PC-9 (cell line): ENCODE measurements around the gene CHPT1. TPM values are rescaled to one million over a fixed set of nuclear protein-coding genes. Genes with fewer than 3 reads are reported as not detected.
"Not testable (repeated sequence)": the region's sequence is repeated elsewhere in the genome, so short reads cannot be mapped to it uniquely, and the experiment has no call there.

Experiments used
- BruUV-seq: library from RNA; stranded (reverse); fragments of 400-500 nt; replicated peaks from 2 replicates; lab custom pipeline; 2021; lab: Mats Ljungman, UMichigan
- CTCF ChIA-PET: fragments of 300-600 bp; sonication (Branson Sonifier 250); formaldehyde crosslinking; loops from one replicate; lab custom pipeline; 2022; ENCODE audit warnings: antibody characterized with exemption; lab: Charles Lee
- POLR2A ChIA-PET: fragments of 300-600 bp; sonication (Branson Sonifier 250); formaldehyde crosslinking; loops from one replicate; lab custom pipeline; 2022; ENCODE audit warnings: antibody characterized with exemption; ENCODE audit not compliant: unreplicated experiment; lab: Charles Lee
- DNase-seq, 2 experiments: peaks; one replicate each; pipeline versions ENCODE4 v3.0.0 to v3.0.0-alpha.2; 2015 to 2022; ENCODE audit warnings: mixed read lengths in 1 of 2
- H2AFZ ChIP-seq: fragments of 200-600 bp; sonication (generic); 2 replicates; pipeline ENCODE4 v1.8.1; 2017; ENCODE audit warnings: antibody characterized with exemption
- H3F3A ChIP-seq: fragments of 200-600 bp; sonication (generic); 2 replicates; pipeline ENCODE4 v1.8.1; 2017; ENCODE audit warnings: antibody characterized with exemption, mild to moderate bottlenecking, low read depth; ENCODE audit not compliant: insufficient read depth
- H3K27ac ChIP-seq: fragments of 200-600 bp; sonication (generic); 2 replicates; pipeline ENCODE4 v1.6.1; 2016; ENCODE audit warnings: mixed run types
- H3K27me3 ChIP-seq: fragments of 200-600 bp; sonication (generic); 2 replicates; pipeline ENCODE4 v1.6.1; 2016; ENCODE audit warnings: low read depth, mixed run types; ENCODE audit not compliant: insufficient read depth
- H3K36me3 ChIP-seq: fragments of 200-600 bp; sonication (generic); 2 replicates; pipeline ENCODE4 v1.6.1; 2016; ENCODE audit warnings: low read depth, mixed run types
- H3K4me1 ChIP-seq: fragments of 200-600 bp; sonication (generic); replicated peaks from 2 replicates; pipeline ENCODE4 v1.6.1; 2016; ENCODE audit warnings: mixed run types; ENCODE audit not compliant: insufficient read depth
- H3K4me2 ChIP-seq: fragments of 200-600 bp; sonication (generic); 2 replicates; pipeline ENCODE4 v1.6.1; 2017; ENCODE audit warnings: mixed run types
- H3K4me3 ChIP-seq: fragments of 200-600 bp; sonication (generic); 2 replicates; pipeline ENCODE4 v1.6.1; 2016; ENCODE audit warnings: mixed run types
- H3K79me2 ChIP-seq: fragments of 200-600 bp; sonication (generic); 2 replicates; pipeline ENCODE4 v1.6.1; 2017; ENCODE audit warnings: low read depth, mixed run types
- H3K9me2 ChIP-seq: fragments of 200-600 bp; sonication (generic); 2 replicates; pipeline ENCODE4 v1.8.1; 2017; ENCODE audit warnings: mild to moderate bottlenecking; ENCODE audit not compliant: insufficient read depth
- H3K9me3 ChIP-seq: fragments of 200-600 bp; sonication (generic); 2 replicates; pipeline ENCODE4 v1.8.1; 2016; ENCODE audit warnings: low read depth; ENCODE audit not compliant: insufficient read depth
- H4K20me1 ChIP-seq: fragments of 200-600 bp; sonication (generic); 2 replicates; pipeline ENCODE4 v1.8.1; 2017; ENCODE audit not compliant: insufficient read depth
- CTCF ChIP-seq: fragments of 200-600 bp; sonication (generic); conservative IDR thresholded peaks from 2 replicates; pipeline ENCODE4 v1.6.1; 2017; ENCODE audit warnings: mixed run types, antibody characterized with exemption, mild to moderate bottlenecking, moderate library complexity
- EZH2 ChIP-seq: fragments of 200-600 bp; sonication (generic); IDR thresholded peaks from 2 replicates; pipeline ENCODE4 v1.8.0; 2017; ENCODE audit warnings: antibody characterized with exemption, low read depth
- intact Hi-C: fragments of 100-400 bp; cut with micrococcal nuclease; formaldehyde crosslinking; loops from one replicate; pipeline ENCODE4 v1.10.0; 2022; ENCODE audit not compliant: unreplicated experiment
- total RNA-seq: library from RNA; stranded (reverse); gene quantifications from 2 replicates; pipeline ENCODE4 v1.2.3, GENCODE V29; 2021

CHPT1 gene
- total RNA-seq, 1 experiment from 2014 or later, result 6.1 TPM

- Histone ChIP-seq H4K20me1 (no peaks in the 10 kb centered on the region), H3K27ac (no peak overlapping the region), H3K9me2 (no peaks in the 10 kb centered on the region), H2AFZ (no peak overlapping the region), H3K4me2 (no peak overlapping the region), H3K79me2 (no peaks in the 10 kb centered on the region), H3K27me3 (no peaks in the 10 kb centered on the region), H3F3A (no peaks in the 10 kb centered on the region), H3K9me3 (no peaks in the 10 kb centered on the region), H3K4me1 (no peaks in the 10 kb centered on the region), H3K36me3 (no peaks in the 10 kb centered on the region), H3K4me3 (no peak overlapping the region)
- intact Hi-C loops, result no loop called here
- ChIA-PET POLR2A (no interaction called here), CTCF (no interaction called here)
- no peak for DNase-seq
- BruUV-seq, result no TSS peak
- no peak for TF ChIP-seq EZH2
- TF ChIP-seq CTCF, result no peak
Measured at GRCh38 chr12:101654442-101654841, 43.0 kb upstream of the CHPT1 start.

- Histone ChIP-seq H3K9me3 (no peaks in the 10 kb centered on the region), H3F3A (no peaks in the 10 kb centered on the region), H3K36me3 (no peaks in the 10 kb centered on the region), H3K4me2 (no peak overlapping the region), H4K20me1 (no peaks in the 10 kb centered on the region), H2AFZ (no peak overlapping the region), H3K9me2 (no peaks in the 10 kb centered on the region), H3K27ac (no peak overlapping the region), H3K4me3 (no peak overlapping the region), H3K79me2 (no peaks in the 10 kb centered on the region), H3K27me3 (no peaks in the 10 kb centered on the region), H3K4me1 (no peaks in the 10 kb centered on the region)
- no peak for DNase-seq
- ChIA-PET POLR2A (no interaction called here), CTCF (no interaction called here)
- intact Hi-C loops, result no loop called here
- TF ChIP-seq CTCF (no peak), EZH2 (no peak)
- no TSS peak for BruUV-seq
Measured at GRCh38 chr12:101655393-101655792, 42.0 kb upstream of the CHPT1 start.

- DNase-seq, POLR2A ChIA-PET, H3K9me3 ChIP-seq: not testable (repeated sequence)
Measured at GRCh38 chr12:101660662-101661061, 36.8 kb upstream of the CHPT1 start.

GRCh38 chr12:101663298-101663697, 34.1 kb upstream of the CHPT1 start:
- BruUV-seq, result no TSS peak
- H3K4me1 ChIP-seq, result no peaks in the 10 kb centered on the region
- H3F3A ChIP-seq, result no peaks in the 10 kb centered on the region
- H3K4me2 ChIP-seq, result no peak overlapping the region
- no peaks in the 10 kb centered on the region for H3K79me2 ChIP-seq
- H3K9me3 ChIP-seq, result no peaks in the 10 kb centered on the region
- no peak overlapping the region for H3K27ac ChIP-seq
- no peaks in the 10 kb centered on the region for H3K9me2 ChIP-seq
- CTCF ChIA-PET, result no interaction called here
- H4K20me1 ChIP-seq, result no peaks in the 10 kb centered on the region
- no peak for DNase-seq
- H3K27me3 ChIP-seq, result no peaks in the 10 kb centered on the region
- no peak overlapping the region for H3K4me3 ChIP-seq
- no peak overlapping the region for H2AFZ ChIP-seq
- intact Hi-C loops, result no loop called here
- POLR2A ChIA-PET, result no interaction called here
- TF ChIP-seq CTCF (no peak), EZH2 (no peak)
- H3K36me3 ChIP-seq, result no peaks in the 10 kb centered on the region

More at GRCh38 chr12:101660662-101661061, 36.8 kb upstream of the CHPT1 start:
- H3K4me2 ChIP-seq, H3K36me3 ChIP-seq, H3K27ac ChIP-seq, intact Hi-C loops, H3K4me1 ChIP-seq, H3K27me3 ChIP-seq, H3K79me2 ChIP-seq, H4K20me1 ChIP-seq, BruUV-seq, H2AFZ ChIP-seq, H3F3A ChIP-seq, CTCF ChIA-PET, H3K9me2 ChIP-seq, H3K4me3 ChIP-seq: not testable (repeated sequence)
